GM19035 (cell line): ENCODE results near the gene CD37.

ENCODE experiments used
- ATAC-seq: cut with Tn5 transposase; IDR thresholded peaks from one replicate; pipeline ENCODE4 v1.9.1; 2021; ENCODE audit not compliant: unreplicated experiment

Gene CD37

DNA sequence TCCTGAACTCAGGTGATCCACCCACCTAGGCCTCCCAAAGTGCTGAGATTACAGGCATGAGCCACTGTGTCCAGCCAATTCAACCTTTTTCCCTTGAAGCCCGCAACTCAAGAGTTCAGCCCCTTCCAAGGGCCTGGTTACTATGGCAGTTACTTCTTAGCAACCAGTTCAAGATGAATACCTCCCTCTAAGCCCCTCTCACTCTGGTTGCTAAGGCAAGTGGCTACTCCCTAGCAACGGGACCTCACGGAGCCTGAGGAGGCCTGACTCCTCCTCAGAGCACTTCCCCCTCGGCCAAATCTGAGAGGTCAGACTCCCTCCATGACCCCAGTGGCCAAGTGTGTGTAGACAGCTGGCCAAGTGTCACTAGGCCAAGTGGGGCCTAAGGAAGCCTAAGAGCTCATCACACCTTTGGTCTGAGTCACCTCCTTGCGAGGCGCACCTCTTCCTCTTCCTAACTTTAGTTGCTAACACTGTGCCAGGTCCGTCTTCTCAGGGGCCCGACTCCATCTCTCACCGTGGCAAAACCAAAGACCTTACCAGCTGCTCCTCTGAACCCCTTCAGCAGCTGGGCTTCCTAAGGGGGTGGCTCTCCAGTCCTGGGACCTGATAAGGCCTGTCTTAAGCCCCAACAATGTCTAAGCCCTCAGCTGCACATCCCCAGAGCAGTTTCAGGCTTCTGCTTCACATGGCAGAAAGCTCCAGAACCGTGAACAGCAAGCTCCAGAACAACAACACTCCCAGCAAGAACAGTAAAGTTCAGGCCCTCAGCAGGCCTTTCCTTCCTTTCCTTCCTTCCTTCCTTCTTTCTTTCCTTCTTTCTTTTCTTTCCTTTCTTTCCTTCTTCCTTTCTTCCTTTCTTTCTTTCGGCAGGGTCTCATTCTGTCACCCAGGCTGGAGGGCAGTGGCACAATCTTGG lies 9.6 kb downstream of the CD37 start:
- ATAC-seq: no peak

DNA sequence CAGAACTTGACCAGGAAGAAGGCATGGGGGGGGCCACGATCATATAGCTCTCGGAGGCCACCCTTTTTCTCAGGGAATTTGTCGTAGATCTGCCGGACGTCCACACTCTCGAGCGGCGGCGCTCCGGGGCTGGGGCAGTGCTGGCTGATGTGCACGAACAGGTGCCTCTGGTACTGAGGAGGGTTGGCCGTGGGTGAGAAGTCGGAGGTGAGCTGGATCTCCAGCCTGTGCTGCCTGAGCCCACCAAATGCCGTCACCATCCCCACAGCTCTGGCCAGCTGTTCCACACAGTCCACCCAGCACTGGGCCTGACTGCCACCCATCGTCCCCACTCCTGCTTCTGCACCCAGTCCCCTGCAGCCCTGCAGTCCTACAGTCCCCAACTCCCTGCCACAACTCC lies 12.0 kb downstream of the CD37 start:
- no peak for ATAC-seq

DNA sequence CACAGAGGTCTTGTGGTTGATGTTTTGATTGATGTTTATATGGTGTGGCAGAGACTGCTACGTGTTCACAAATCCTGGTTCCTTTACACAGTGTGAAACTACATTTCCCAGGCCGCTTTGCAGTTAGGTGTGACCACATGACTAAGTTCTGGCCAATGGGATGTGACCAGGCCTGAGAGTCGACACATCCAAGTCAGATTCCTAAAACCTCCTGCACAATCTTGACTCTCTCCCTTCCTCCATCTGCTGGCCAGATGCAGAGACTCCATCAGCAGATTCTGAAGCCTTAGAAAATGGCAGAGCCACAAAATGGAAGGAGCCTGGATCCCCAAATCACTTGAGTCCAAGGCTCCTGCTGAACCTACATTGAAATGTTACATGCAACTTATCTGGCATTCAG lies 12.6 kb downstream of the CD37 start:
- no peak for ATAC-seq

DNA sequence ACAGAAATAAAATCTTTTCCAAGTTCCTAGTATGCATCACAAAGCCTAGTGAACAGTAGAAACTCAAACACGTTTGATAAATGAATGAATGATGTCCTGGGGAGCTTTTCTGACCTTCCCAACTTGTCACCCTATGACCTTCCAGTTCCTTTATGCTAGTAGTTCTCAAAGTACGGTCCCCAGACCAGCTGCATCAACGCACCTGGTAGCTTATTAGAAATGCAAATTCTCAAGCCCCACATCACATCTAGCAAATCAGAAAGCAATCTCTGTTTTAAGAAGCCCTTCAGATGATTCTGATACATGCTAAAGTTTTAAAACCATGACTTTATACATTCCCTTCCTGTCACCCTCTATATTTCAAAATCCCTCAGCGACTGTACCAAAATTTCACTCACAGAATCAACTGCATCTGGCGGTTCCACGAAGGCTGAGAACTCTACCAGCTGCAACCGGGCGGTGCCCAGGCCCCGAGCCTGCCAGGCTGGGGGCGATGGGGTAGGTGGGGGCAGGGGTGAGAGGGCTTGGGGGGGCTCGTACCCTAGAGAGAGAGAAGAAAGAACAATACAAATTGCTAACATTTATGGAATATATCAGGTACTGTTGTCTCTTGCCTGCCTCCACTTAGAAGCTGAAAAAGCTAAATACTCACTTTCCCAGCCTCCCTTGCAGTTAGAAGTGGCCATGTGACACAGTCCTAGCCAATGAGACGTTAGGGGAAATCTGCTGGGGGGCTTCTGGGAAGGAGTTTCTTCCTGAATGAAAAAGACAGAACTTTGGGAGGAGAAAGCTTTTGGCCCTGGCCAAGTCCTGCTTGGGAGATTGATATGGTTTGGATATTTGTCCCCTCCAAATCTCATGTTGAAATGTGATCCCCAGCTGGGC lies 13.3 kb downstream of the CD37 start:
- no peak for ATAC-seq

DNA sequence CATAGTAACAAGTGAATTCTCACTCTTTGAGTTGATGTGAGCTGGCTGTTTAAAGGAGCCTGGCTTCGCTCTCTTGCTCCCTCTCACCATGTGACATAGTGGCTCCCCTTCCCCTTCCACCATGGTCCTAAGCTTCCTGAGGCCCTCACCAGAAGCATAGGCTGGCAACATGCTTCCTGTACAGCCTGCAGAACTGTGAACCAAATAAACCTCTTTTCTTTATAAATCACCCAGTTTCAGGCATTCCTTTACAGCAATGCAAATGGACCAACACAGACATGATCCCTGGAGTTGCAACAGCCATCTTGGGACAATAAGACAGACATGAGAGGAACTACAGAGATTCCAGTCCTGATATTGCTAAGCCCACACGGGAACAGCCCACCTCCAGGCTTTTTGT lies 14.4 kb downstream of the CD37 start:
- no peak for ATAC-seq

DNA sequence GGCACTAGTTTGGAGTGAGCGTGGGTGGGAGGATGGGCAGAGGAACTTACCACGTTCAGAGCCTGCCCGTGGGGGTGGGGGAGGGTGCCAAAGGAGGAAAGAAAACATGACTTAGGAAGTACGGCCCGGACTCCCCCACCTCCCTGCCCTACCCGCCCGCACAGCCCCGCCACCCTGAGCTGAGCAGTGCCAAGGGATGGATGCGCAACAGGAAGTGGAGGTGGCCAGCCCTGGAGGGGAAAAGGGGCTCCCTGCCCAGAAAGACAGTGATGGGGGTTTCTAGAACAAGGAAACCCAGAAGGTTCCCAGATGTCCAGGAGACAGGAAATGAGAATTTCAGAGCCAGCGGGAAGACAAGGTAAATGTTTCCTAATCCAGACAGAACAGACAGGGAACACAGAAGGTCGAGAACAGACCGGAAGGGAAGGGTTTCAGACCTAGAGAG lies 20.7 kb downstream of the CD37 start:
- no peak for ATAC-seq

DNA sequence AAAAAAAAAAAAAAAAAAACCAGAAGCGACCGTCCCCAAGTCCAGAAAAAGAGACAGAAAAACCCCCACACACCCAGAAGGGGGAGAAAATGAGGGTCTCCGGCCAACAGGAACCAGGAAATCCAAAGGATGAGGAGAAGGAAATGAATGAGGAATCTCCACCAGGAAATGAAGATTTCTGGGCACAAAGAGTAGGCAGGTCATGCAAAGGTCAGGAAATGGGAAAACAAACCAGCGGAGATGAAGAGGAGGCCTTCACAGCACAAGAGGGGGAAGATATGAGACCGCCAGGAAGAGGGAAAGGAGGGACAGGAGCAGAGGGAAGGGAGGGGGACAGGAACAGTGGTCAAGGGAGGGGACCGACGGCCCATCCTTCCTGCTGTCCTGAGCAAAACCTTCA lies 21.2 kb downstream of the CD37 start:
- no peak for ATAC-seq

DNA sequence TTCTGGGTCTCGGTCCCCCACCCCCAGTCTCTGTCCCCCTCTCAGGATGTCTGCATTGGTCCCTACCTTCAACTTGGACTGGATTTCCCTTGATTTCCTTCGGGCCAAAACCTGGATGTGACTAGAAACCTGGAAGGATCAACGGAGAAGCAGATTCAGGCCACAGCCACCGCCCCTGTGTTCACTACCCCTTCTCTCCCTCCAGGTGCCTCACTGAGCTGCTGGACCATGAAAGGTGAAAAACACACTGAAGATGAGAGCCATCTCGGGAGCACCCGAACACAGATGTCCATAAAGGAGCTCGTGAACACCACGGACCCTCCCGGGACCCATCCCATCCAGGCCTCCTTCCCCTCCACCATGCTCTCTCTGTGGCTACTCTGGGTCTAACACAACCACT lies 22.0 kb downstream of the CD37 start:
- no peak for ATAC-seq

DNA sequence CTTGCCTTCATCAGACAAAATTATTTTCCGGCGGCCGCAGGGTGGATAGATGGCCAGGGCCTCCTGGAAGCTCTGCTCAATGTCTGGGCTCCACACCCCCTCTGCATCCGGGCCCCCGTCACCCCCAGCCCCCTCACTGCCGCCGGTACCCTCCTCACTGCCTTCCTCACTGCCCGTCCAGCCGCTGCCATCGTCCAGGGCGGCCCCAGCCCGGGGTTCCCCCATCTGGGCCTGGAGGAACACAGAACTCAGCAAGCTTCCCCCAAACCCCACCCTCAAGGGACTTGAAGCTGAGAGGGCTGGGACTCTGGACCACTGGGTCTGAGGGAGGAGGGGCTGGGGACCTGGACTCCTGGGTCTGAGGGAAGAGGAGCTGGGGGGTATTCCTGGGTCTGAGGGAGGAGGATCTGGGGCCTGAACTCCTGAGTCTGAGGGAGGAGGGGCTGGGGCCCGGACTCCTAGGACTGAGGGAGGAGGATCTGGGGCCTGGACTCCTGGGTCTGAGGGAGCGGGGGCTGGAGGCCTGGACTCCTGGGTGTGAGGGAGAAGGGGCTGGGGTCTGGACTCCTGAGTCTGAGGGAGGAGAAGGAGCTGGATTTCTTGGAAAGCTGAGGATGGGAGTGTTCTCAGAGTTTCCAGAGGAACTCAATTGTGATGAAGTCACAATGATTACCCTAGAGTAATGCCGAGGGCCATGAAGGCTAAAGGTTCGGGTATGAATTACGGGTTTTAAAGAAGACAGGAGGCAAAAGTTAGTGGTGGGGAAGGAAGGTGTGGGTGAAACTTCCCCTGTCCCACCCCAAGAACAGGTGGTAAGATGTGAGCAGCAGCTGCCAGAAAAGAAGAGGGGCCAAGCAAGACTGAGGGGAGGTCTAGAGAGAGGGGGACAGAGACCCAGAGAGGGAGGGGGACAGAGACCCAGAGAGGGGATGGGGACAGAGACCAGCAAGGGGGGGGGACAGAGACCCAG lies 24.9 kb downstream of the CD37 start:
- ATAC-seq: no peak

DNA sequence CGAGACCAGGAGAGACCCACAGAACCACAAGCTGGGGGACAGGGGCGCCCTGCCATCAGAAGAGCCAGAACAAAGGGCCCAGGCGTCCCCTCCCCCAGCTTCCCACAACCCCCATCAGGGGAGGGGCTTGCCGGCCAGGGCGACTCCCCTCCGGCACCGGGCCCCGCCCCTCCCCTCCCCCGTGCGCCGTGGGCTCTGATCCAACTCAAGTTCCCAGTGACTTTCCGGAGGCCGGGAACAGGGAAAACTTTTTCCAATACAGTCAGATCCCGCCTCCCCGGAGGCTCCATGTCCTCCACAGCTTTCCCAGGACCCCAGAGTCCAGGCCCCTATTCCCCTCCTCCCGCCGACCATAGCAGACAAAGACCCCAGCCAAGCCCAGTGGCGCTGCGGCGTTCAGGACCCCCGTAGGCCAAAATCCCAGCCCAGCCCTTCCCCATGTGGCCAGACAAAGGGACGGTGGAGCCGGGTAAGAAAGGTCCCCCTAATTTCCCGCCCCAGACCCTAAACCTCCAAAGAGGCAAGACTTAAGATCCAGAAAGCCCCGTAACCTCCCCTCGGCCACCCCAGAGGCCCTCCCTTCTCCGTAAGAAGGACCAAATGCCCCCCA lies 26.3 kb downstream of the CD37 start:
- ATAC-seq: no peak

DNA sequence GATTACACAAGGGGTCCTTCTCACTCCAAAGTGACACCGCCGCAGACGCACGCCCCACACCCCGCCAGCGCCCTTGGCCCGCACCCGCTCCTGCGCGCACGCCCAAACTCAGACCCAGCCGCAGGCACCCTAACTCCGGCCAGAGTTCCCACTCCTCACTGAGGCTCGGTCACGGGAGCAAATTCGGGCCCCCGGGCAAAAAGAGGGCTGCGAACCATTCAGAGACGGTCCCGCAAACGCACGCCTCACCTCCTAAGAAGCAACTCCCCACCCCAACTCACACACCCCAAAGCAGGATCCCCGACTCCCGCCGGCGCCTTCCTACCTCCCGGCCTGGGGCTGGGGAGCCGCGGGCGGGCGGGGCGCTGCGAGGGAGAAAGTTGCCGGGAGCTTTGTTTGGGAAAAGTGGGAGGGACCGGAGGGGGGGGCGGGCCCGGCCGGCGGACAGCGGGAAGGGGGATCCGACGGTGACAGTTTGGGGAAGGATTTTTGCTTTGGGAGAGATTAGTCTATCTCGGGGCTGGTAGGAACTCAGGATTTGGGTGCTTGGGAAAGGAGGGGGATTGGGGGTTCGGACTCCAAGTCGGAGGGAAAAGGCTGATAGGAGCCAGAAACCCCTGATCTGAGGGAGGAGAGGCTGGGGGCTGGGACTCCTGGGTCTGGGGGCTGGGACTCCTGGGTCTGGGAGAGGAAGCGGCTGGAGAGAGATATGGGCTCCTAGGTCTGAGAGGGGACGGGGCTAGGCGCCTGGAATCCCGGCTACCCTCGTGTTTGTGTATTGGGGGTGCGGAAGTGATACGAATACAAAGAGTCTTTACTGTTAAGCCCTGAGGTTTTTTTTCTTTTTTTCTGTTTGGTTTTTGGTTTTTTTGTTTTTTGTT lies 27.1 kb downstream of the CD37 start, which contains the start of gene TEAD2:
TSS of gene TEAD2 (minus strand) at position 369 of the 881 bp plus-strand sequence. CDS start 2,341 bp downstream, outside the sequence.
- no peak for ATAC-seq

DNA sequence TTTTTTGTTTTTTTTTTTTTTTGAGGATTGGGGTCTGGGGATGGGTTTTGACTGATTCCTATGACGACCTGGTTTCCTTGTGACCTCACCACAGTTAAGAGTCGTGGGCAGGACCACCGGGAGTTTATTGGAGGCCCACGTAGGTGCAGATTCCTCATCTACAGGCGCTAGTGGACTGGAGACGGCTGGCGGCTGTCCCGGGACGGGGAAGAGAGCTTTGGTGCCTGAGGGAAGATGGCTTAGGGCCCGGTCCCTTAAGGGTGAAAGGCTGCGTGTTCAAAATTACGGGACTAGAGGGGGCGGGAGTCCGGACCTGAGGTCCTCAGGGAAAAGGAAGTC lies 27.7 kb downstream of the CD37 start:
- no peak for ATAC-seq

DNA sequence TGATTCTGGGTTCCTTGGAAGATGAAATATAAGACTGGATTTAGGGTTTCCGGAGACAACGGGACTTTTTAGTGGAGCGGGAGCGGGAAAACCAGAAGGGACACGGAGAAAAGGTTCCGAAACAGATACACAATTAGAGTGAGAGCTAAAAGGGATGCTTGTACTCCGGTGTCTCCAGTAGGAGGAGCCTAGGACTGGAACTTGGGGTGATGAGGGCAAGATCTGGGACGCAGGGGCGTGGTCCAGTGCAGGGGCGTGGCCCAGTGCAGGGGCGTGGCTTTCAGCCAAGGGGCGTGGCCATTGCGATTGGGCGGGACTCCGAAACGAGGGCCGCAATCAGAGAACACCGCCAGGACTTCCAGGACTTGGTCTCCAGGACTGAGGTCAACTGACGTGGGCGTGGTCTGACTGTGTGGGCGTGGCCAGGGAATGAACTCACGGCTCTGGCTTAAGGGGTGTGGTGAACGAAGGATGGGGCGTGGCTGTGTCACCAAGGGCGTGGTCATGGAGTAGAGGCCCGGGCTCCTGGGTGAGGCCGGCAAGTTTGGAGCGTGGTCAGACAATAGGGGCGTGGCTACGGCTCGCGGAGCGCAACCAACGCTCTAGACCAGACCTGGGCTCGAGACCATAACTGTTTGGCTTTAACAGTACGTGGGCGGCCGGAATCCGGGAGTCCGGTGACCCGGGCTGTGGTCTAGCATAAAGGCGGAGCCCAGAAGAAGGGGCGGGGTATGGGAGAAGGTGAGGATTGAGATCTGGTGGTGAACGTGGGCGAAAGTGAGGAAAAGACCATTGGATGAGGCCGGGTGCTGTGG lies 28.3 kb downstream of the CD37 start, which contains the start of gene DKKL1:
TSS of gene DKKL1 (plus strand) at position 610 of the 815 bp plus-strand sequence. CDS start at position 732, 122 bp downstream.
- ATAC-seq: peak; percentile 75

DNA sequence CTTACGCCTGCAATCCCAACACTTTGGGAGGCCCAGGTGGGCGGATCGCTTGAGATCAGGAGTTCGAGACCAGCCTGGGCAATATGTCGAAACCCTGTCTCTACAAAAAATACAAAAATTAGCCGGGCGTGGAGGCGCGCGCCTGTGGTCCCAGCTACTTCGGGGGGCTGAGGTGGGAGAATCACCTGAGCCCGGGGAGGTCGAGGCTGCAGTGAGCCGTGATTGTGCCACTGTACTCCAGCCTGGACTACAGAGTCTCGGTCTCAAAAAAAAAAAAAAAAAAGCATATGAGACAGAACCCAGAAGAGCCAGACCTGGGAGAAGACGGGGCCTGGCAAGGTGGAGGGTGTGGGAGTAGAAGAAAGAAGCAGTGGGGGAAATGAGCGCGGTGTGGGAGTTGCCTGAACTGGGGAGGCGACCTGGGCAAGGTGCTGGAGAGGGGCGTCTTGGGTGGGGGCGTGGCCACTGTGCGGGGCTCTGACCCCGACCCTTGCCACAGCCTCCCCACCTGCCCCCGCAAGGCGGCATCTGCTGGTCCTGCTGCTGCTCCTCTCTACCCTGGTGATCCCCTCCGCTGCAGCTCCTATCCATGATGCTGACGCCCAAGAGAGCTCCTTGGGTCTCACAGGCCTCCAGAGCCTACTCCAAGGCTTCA lies 29.0 kb downstream of the CD37 start:
- ATAC-seq: no peak

DNA sequence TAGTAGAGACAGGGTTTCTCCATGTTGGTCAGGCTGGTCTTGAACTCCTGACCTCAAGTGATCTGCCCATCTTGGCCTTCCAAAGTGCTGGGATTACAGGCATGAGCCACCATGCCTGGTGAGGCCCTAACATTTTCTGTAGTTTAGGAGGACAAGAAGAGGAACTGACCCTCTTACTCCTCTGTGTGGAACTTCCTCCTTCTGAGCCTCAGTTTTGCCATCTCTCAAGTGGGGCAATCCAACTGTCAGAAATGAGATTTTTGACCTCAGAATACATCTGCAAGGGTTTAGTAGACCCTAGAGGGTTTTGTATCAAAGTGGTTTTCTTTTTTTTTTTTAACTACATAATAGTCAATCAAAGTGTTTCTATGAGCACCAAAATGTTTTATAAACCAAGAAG lies 30.9 kb downstream of the CD37 start:
- no peak for ATAC-seq

DNA sequence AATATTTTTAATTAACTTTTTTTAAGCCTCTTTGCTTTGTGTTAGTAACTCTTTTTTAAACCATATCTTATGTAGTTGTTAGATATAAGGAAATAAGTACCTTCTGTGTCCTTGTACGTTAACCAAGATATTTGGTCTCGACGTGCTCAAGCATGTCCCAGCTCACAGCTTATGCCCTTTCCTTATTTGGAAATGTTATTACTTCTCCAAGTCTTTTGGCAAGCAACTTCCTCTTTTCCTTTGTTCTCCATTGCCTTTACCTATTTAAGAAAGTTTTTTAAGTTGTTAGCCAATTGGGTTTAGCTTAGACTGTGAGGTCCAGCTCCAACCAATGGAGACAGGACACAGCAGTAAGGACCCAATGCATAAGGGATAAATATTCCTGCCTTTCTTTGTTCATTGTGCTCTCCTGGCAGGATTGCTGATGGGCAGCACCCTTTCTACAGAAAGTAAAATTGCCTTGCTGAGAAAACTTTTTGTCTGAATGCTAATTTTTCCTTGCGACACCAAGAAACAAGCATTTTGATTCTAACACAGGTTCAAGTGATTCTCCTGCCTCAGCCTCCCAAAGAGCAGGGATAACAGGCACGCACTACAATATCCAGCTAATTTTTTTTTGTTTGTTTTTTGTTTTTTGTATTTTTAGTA lies 33.6 kb downstream of the CD37 start:
- ATAC-seq: no peak

DNA sequence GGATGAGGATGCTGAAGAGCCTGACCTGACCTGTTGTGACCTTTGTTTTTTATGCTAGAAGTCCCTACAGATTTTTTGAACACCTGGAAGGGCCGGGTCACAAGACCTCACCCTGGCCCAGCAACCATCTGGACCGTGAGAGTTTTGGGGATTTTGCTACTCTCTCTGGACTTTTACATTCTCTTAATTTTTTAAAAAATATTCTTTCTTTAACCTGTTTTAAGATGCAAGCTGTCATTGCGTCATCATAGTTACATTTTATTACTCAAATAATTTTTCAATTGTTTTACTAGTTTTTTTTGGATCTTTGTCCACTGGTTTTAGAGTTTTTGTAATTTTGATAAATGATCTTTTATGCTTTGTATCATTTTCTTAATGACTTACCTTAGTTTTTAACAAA lies 36.0 kb downstream of the CD37 start:
- ATAC-seq: no peak
